ENCODE measurements around the gene HCAR3.
"Not testable (repeated sequence)": the region's sequence is repeated elsewhere in the genome, so short reads cannot be mapped to it uniquely, and the experiment has no call there.

HCAR3 gene

DNA sequence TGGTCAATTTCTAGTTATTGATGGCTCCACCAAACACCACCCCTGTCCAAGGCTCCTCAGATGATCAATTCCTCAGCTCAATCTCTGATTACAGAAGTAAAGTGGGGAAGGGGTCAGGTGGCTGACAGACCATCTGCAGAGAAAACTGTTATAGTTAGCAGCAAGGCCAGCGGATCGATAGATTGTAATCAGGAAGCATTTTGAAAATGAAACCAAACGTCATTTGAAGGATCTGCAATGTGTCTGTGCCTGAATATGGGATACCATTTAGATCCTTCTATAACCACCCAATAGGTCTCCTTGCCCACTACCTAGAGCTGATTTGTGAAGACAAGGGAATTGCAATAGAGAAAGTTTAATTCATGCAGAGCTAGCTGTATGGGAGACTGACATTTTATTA lies 25.0 kb downstream of the HCAR3 start:
- no peak overlapping the region for H3K4me3 ChIP-seq (ENCODE audit: control insufficient read depth, low read depth, low read length)
- DNase-seq (ENCODE audit: low read depth): no peak
- TF ChIP-seq, protein P1, sequence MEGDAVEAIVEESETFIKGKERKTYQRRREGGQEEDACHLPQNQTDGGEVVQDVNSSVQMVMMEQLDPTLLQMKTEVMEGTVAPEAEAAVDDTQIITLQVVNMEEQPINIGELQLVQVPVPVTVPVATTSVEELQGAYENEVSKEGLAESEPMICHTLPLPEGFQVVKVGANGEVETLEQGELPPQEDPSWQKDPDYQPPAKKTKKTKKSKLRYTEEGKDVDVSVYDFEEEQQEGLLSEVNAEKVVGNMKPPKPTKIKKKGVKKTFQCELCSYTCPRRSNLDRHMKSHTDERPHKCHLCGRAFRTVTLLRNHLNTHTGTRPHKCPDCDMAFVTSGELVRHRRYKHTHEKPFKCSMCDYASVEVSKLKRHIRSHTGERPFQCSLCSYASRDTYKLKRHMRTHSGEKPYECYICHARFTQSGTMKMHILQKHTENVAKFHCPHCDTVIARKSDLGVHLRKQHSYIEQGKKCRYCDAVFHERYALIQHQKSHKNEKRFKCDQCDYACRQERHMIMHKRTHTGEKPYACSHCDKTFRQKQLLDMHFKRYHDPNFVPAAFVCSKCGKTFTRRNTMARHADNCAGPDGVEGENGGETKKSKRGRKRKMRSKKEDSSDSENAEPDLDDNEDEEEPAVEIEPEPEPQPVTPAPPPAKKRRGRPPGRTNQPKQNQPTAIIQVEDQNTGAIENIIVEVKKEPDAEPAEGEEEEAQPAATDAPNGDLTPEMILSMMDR (conservative IDR thresholded peaks at IDR 0.05; ENCODE audit: control insufficient read depth, insufficient read depth, low read depth, low read length): no peak

DNA sequence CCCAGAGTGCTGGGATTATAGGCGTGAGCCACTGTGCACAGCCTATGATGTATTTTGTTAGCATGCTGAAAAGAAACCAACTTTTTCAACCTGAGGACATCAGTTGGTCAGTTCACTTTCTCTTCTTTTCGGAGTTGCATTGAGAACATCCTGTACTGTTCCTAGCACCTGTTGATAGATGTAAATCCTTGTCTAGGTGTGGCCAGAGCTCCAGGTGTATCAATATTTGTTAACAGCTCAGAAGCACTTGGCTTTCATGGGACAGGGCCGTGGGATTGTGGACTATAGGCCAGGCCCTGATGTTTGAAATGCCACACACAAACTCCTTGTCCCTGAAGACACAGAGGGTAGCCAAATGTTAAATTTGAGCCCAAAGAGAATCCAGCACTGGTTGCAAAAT lies 28.3 kb downstream of the HCAR3 start:
- no peak for DNase-seq (ENCODE audit: low read depth)
- H3K4me3 ChIP-seq (ENCODE audit: control insufficient read depth, low read depth, low read length): no peak overlapping the region
- TF ChIP-seq, protein P1 (conservative IDR thresholded peaks at IDR 0.05; ENCODE audit: control insufficient read depth, insufficient read depth, low read depth, low read length): no peak

DNA sequence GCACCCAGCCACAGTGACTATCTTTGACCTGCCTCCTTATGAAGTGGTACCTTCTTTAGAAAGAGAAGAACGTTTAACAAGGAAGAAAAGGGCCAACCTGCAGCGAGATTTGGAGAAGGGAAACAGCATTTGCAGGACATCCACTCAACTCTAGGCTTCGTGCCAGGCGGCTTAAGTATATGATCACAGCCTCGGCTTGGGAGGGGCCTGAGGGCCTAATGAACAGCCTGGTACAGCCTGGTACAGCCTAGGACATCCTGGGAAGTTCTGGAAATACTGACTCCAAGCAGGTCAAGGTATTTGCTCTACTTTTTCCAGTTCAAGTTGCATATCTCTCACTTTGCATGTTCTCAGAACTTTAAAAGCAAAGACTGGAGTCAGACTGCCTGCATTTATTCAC lies 29.5 kb downstream of the HCAR3 start:
- TF ChIP-seq, protein P1 (conservative IDR thresholded peaks at IDR 0.05; ENCODE audit: control insufficient read depth, insufficient read depth, low read depth, low read length): no peak
- no peak overlapping the region for H3K4me3 ChIP-seq (ENCODE audit: control insufficient read depth, low read depth, low read length)
- DNase-seq (ENCODE audit: low read depth): no peak

DNA sequence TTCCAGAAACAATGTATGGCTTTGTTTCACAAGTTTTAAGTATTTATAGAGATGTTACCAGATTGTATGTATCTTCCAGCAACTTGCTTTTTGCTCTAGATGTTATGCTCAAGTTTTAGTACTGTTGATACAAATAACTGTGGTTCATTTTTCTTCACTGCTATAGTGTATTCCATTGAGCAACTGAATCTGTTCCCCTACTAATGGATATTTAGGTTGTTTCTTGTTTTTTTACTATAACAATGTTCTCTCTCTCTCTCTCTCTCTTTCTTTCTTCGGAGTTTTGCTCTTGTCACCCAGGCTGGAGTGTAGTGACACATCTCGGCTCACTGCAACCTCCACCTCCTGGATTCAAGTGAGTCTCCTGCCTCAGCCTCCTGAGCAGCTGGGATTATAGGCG lies 30.1 kb downstream of the HCAR3 start:
- no peak for DNase-seq (ENCODE audit: low read depth)
- TF ChIP-seq, protein P1 (conservative IDR thresholded peaks at IDR 0.05; ENCODE audit: control insufficient read depth, insufficient read depth, low read depth, low read length): no peak
- H3K4me3 ChIP-seq (ENCODE audit: control insufficient read depth, low read depth, low read length): no peak overlapping the region

DNA sequence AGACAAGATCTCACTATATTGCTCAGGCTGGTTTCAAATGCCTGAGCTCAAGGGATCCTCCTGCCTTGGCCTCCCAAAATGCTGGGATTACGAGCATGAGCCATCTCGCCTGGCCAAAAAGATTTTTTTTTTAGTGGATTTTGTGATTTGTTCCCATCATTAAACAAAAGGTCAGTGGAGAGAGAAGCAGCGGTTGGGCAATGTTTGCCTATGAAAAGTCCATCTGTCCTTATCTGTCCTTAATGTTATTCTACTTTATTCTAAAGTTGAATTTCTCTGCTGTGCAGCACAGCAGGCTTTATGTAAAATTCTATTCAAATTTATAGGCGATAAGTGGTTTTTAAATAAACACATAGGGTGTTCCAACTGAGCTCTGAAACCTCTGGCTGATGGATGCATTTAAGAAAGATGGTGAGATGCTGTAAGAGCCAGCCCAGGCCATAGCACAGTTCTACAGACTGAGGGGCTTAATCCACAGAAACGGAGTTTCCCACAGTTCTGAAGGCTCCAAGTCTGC lies 32.3 kb downstream of the HCAR3 start:
- TF ChIP-seq, protein P1 (conservative IDR thresholded peaks at IDR 0.05; ENCODE audit: control insufficient read depth, insufficient read depth, low read depth, low read length): no peak
- no peak for DNase-seq (ENCODE audit: low read depth)
- H3K4me3 ChIP-seq (ENCODE audit: control insufficient read depth, low read depth, low read length): no peak overlapping the region

DNA sequence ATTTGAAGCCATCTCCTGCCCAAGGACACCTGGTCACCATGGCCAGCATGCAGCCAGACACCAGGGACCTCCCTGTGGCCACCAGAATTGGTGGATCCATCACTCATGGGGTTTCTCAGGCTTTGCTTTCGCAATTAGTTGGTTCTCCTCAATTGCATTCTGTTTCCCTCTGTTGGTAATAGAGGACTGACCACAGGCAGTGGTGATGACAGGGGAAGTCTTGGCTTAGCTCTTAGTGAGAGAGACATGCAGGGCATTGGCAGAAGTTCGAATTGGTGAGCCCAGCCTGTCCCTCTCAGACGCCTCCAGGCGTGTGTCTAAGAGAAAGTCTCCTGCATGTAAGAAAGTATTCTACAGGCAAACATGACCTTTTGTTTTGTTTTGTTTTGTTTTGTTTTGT lies 34.8 kb downstream of the HCAR3 start:
- no peak overlapping the region for H3K4me3 ChIP-seq (ENCODE audit: control insufficient read depth, low read depth, low read length)
- TF ChIP-seq, protein P1 (conservative IDR thresholded peaks at IDR 0.05; ENCODE audit: control insufficient read depth, insufficient read depth, low read depth, low read length): no peak
- DNase-seq (ENCODE audit: low read depth): peak; percentile 73

DNA sequence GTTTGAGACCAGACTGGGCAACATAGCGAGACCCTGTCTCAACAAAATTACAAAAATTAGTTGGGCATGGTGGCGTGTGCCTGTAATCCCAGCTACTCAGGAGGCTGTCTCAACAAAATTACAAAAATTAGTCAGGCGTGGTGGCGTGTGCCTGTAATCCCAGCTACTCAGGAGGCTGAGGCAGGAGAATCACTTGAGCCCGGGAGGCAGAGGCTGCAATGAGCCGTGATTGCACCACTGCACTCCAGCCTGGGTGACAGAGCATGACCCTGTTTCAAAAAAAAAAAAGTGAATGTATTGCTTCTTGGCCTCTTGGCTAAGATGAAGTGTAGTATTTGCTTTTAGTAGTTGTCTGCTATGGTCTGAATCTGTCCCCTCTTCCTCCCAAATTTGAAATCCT lies 35.6 kb downstream of the HCAR3 start:
- H3K4me3 ChIP-seq (ENCODE audit: control insufficient read depth, low read depth, low read length); DNase-seq (ENCODE audit: low read depth): not testable (repeated sequence)

DNA sequence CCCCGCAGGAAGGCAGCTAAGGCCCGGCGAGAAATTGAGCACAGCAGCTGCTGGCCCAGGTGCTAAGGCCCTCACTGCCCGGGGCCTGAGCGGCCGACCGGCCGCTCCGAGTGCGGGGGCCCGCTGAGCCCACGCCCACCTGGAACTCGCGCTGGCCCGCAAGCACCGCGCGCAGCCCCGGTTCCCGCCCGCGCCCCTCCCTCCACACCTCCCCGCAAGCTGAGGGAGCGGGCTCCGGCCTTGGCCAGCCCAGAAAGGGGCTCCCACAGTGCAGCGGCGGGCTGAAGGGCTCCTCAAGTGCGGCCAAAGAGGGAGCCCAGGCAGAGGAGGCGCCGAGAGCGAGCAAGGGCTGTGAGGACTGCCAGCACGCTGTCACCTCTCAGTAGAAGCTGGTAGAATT lies 39.8 kb downstream of the HCAR3 start:
- not testable (repeated sequence) for DNase-seq (ENCODE audit: low read depth); H3K4me3 ChIP-seq (ENCODE audit: control insufficient read depth, low read depth, low read length)

DNA sequence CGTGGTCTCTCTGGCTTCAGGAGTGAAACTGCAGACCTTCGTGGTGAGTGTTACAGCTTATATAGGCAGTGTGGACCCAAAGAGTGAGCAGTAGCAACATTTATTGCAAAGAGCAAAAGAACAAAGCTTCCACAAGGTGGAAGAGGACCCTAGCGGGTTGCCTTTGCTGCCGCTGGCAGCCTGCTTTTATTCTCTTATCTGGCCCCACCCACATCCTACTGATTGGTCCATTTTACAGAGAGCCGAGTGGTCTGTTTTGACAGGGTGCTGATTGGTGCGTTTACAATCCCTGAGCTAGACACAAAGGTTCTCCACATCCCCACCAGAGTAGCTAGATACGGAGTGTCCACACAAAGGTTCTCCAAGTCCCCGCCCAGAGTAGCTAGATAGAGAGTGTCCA lies 40.6 kb downstream of the HCAR3 start:
- not testable (repeated sequence) for H3K4me3 ChIP-seq (ENCODE audit: control insufficient read depth, low read depth, low read length); DNase-seq (ENCODE audit: low read depth)
